GM21619 (cell line): ENCODE measurements around the gene PNPLA2.

Experiments
- ATAC-seq: cut with Tn5 transposase; IDR thresholded peaks from one replicate; pipeline ENCODE4 v1.9.1; 2021; ENCODE audit not compliant: unreplicated experiment

The PNPLA2 gene

DNA sequence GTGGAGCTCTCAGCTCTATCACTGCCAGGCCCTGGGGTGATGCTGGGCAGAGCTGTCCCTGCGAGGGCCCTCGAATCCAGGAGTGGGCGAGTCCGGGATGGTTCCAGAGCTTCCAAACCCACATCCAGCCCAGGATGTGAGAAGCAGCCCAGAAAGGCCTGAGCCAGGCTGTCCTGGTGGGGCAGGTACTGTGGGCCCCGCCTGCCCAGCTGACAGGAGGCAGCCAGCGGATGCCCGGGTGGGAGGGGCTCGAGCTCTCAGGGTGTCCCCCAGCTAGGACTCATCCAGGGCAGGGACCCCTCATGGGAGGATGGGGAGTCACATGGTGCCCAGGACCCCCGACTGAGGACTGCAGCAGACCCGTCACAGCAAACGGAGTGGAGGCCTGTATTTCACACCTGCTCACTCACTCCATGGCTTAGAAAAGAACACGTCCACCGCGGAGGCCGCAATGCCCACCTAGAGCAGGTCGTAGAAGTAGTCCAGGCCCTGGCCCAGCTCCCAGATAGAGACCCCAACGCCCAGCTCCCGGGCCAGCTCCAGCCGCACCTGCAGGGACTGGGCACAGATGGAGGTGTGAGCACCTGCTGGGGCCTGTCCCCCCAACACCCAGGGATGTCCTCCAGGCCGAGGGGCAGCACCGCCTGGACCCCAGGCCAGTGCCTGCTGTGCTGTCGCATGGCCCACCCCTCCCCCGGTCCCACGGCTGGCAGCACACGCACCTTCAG lies 50.8 kb downstream of the PNPLA2 start:
- ATAC-seq: no peak

DNA sequence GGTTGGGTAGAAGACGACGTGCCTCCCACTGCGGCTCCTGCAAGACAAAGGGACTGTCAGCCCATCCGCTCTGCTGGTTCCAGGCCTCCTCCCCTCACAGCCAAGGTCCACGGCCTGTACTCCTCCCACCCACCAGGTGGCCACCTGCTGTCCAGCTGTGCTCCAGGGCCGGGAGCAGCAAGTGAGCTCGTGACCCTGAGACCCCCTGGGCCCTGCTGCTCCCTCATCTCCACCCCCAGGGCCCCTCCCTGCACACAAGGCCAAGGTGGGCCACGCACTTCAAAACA lies 51.4 kb downstream of the PNPLA2 start:
- no peak for ATAC-seq

DNA sequence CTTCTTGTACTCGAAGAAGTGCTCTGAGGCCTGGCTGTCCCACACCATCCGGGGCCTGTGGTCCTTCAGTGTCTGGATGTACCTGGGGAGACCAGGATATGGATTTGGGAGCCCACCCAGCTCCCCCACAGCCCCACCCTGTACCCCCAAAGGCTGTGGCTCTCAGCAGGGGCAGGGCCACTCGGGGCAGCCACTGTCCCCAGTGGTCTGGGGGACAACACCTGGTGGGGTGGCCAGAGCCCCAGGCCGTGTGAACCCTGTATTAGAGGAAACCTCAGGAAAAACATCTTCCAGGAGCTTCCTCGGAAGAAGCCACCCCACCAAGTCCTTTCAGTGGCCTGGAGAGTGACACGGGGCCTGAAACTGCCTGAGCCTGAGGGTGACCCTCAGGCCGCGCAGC lies 51.7 kb downstream of the PNPLA2 start:
- ATAC-seq: no peak

DNA sequence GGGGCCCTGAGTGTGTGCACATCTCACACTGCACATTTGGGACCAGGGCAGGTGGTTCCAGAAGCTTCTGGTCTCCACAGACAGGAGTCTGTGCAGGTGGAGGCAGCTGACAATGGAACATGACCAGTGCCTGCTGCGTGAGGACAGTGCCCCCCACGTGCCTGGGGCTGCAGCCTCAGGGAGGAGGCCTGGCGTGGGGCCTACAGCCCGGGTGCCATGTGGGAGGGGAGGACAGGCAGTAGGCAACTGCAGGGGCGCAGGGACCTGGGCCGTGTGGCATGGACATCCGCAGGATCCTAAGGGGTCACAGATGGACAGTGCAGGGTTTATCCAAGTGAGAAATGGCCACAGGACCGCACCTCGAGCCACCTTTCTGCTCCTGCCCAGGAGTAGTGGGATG lies 52.8 kb downstream of the PNPLA2 start:
- no peak for ATAC-seq

DNA sequence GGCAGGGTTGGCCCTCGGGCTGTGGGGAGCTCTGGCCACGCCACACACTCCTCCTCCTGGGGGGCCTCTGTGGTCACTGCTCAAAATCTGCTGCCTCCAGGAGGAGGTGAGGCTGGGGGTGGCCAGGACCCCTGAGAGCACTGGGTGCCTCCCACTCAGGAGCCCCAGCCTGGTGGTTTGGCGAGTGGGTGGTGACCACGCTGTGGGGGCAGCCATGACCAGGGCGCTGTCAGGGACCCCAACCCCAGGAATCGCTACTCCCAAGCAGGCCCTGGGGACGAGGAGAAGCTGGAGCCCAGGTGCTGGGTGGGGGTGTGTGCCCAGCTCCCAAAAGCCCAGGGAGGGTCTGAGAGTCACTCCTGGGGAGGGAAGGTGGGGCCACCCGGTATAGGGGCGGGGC lies 54.1 kb downstream of the PNPLA2 start:
- ATAC-seq: no peak

DNA sequence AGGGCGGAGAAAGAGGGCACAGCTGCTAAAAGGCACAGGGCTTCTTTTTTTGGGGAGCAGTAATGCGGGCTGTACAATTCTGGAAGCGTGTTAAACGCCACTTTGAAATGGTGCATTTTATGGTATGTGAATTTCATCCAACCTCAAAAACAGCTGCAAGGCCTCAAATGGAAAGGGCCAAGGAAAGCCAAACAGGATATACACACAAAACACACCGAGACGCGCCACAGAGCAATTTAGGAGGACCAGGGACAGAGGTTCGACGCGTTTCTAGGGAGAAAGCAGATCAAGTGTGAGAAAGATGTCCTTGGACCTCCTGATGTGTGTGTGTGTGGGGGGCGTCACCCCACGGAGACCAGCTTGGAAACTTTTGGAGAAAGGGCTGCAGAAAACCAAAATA lies 55.0 kb downstream of the PNPLA2 start:
- ATAC-seq: no peak
